ENCODE data around the gene CHRNA5.

The CHRNA5 gene

GRCh38 chr15:78640527-78641101 is 75.3 kb downstream of the CHRNA5 start:
- DNase-seq = no peak

- DNase-seq = no peak
These were observed 75.9 kb downstream of the CHRNA5 start, which contains the start of gene CHRNB4 for GRCh38 chr15:78641102-78641748. TSS of gene CHRNB4 (minus strand) at chr15:78641210. CDS start at chr15:78641133, 77 bp downstream.

- DNase-seq = no peak
These were observed 76.5 kb downstream of the CHRNA5 start for GRCh38 chr15:78641749-78642275.

GRCh38 chr15:78642331-78642730 is 77.0 kb downstream of the CHRNA5 start:
- no peak for DNase-seq
